ENCODE results near the gene OARD1.

OARD1 gene

DNA sequence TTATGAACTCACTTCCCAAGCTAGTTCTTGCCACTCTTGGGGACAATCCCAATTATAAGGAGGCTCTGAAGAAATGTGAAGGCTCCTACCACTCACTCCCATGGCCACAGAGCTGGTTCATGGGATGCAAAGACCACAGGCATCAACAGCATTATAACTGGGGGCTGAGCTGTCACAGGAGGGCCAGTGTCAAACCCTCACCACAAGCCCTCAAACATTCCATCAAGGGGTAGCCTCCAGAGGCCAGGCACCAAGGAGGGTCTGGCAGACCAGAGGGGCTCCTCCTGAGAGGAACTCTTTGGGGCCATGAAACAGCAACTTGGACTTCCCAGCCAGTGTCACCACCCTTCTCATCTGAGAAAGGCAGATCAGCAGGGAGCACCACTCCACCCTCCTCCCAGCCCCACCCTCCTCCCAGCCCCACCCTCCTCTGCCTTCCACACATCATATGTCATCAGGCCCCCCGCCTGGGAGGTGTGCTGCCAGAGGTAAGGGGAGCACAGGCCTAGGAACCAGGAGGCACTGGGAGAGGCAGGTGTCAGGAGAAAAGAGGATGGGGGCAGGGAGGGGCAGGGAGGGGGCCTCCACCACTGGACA, 31.1 kb downstream of the OARD1 start:
- no peak for DNase-seq (ENCODE audit: low spot score)
- TF ChIP-seq, protein P1, sequence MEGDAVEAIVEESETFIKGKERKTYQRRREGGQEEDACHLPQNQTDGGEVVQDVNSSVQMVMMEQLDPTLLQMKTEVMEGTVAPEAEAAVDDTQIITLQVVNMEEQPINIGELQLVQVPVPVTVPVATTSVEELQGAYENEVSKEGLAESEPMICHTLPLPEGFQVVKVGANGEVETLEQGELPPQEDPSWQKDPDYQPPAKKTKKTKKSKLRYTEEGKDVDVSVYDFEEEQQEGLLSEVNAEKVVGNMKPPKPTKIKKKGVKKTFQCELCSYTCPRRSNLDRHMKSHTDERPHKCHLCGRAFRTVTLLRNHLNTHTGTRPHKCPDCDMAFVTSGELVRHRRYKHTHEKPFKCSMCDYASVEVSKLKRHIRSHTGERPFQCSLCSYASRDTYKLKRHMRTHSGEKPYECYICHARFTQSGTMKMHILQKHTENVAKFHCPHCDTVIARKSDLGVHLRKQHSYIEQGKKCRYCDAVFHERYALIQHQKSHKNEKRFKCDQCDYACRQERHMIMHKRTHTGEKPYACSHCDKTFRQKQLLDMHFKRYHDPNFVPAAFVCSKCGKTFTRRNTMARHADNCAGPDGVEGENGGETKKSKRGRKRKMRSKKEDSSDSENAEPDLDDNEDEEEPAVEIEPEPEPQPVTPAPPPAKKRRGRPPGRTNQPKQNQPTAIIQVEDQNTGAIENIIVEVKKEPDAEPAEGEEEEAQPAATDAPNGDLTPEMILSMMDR (IDR thresholded peaks at IDR 0.05; ENCODE audit: extremely low read depth, missing control alignments), result no peak

DNA sequence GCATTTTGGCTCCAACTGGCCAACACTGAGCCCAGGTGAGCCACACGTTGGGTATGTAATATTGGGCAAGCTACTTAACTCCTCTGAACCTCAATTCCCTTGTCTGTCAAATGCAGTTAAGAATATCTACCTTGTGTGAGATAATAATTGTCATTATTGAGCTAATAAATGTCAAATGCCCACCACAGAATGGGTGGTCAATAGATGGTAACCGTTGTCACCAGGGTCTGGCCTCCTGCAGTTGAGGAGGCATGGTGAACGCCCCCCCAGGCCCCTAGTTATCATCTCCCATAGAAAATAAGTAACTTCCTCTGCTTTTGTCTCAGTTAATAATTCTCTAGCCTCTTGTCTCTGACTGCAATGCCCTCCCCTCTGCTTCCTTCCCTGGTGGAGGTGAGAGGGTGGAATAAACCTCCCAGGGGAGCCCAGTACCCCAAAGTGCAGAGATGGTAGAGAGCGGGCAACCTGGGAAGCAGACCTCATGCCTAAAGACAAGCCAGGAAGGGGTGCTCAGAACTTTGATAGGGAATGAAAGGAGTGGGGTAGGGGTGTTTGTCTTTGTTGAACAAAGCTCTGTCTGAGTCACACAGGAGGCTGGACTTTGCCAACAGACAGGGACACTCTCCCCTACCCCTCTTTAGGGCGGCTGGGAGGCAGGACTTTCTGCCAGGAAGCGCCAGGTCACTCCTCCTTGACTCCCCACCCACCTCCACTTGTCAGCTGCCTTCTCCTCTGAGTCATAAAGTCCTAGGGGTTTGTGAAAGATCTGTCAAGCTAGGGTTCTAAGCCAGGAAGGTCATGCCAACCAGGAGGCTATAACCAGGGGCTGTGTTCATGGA, 31.8 kb downstream of the OARD1 start:
- TF ChIP-seq, protein P1 (IDR thresholded peaks at IDR 0.05; ENCODE audit: extremely low read depth, missing control alignments), result no peak
- no peak for DNase-seq (ENCODE audit: low spot score)

DNA sequence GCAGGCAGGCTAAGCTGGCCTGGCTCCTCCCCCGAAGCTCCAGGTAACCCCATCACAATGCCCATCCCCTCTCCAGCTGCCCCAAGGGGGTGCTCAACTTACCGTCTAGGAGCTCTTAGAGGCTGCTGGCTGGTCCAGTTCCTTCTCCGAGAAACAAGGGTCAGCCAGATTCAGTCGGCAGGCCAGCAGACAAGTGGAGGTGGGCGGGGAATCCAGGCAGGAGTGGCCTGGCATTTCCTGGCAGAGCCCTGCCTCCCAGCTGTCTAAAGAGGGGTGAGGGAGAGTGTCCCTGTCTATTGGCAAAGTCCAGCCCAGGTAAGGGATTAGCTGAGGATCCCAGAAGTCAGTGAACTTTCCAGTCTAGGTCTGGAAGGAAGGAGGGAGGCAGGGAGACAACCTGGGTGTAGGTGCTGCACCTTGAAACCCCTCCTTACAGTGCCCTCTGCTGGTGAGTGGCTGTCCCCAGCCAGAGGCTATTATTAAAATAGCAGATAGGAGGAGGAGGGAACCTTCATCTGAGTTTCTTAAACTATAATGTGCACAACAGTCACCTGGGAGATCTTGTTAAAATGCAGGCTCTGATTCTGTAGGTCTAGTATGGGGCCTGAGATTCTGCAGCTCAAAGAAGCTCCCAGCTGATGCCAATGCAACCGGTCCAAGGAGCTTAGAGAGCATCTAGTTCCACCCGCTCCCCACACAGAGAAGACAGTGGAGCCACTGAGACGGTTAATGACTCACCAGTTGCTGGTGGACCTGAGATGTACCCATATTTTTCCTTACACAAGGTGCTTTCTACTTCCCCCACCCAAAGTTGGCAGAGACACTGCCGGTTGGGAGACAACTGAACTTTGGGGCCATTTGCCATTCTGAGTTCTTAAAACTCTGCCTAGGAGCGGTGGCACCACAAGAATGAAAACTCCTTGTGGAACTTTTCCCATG, 32.8 kb downstream of the OARD1 start, which contains the start of gene UNC5CL:
Gene UNC5CL (minus strand): TSS at position 162 of the 939 bp plus-strand sequence. CDS start 4,147 bp downstream, outside the sequence.
- DNase-seq (ENCODE audit: low spot score), result peak; percentile 75

DNA sequence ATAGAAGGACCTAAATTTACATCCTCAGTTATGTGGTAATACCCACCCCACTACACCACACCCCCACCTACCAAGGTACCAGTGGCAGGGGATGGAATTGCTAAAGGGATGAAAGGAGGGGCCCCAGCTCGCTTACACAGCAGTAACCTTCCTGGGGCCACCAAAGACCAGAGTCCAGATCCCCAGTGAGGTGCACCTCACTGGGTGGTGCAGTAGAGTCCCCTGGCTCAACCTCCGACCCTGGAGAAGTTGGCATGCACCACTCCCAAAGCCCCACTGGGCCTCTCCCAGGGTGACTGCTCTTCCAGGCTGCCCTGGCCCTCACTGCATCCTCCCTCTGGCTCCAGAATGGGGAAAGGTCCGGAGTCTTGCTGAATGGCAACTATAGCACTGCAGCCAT, 34.0 kb downstream of the OARD1 start:
- TF ChIP-seq, protein P1 (IDR thresholded peaks at IDR 0.05; ENCODE audit: extremely low read depth, missing control alignments), result no peak
- no peak for DNase-seq (ENCODE audit: low spot score)

More for the DNA sequence above, 32.8 kb downstream of the OARD1 start, which contains the start of gene UNC5CL:
- TF ChIP-seq, protein P1 (IDR thresholded peaks at IDR 0.05; ENCODE audit: extremely low read depth, missing control alignments), result peak; percentile 81

DNA sequence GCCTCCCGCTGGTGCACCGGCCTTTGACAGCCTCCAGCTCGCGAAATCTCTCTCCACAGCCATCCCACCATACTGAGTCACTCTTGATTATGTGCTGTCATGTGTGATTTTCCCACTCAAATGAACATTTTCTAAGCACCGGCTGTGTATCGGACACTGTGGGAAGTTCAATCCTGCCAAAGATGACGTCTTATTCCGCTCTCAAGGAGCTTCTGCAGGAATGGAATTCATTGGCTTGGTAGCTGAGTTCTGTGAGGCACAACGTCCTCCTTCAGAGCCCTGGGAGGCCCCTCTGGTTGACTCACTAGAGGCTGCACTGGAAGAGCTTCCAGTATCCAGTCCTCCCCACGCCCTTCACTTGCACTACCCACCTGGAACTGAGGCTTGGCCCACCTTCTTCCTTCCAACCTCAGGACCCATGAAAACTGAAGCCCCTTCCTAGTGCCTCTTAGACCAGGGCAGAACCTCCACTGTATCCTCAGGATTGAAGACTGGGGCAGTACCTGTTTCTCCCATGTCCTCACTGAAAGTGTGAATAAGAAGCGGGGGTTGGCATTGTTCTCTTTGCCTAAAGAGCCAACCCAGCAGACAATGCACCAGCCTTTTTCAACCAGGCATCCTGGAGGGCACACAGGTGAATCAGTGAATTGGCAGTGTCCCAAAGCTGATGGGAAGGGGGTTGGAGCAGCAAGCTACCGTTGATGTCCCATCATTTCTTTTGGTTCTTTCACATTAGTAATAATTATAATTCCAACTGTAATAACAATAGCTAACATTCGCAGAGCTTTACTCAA, 34.9 kb downstream of the OARD1 start:
- no peak for DNase-seq (ENCODE audit: low spot score)
- TF ChIP-seq, protein P1 (IDR thresholded peaks at IDR 0.05; ENCODE audit: extremely low read depth, missing control alignments), result no peak

DNA sequence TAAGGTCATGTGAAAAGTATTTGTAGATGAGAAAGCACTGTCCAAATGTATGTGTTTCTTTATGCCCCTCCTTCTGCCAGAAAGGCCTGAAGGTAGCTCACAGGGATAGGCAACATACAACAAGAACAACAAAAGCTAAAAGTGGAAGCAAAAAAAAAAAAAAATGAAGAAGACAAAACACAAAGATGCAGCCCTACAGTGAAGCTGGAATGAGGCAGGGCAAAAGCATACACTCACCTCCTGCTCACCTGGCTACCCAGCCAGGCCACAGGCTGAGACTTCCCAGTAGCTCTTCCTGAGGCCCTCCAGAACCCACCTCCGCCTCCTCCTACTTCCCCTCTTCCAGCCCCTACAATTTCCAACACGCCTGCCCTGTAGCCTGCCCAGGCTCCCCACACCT, 35.6 kb downstream of the OARD1 start:
- TF ChIP-seq, protein P1 (IDR thresholded peaks at IDR 0.05; ENCODE audit: extremely low read depth, missing control alignments), result no peak
- DNase-seq (ENCODE audit: low spot score), result no peak
